Activated T-cell treated with anti-CD3 and anti-CD28 coated beads for 1 hour (primary cell): ENCODE results near the gene PRR3.

Experiments used
- DNase-seq: peaks from one replicate; pipeline ENCODE4 v3.0.0-alpha.2; 2020; ENCODE audit warnings: low read depth

The PRR3 gene

DNA sequence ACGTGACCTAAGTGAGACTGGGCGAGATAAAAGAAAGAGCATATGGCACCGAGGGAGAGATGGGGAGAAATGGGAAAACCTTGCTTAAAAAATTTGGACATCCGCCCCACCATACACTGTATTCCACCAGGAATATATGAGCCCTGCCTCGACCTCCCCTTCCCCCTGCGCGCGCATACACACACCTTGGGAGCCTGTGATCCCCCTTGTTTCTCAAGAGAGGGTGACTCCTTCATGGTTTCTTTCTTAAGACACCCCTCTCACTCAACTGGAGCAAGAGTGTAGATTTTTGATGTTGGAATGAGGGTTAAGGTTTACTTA lies 14.6 kb downstream of the PRR3 start:
- no peak for DNase-seq

DNA sequence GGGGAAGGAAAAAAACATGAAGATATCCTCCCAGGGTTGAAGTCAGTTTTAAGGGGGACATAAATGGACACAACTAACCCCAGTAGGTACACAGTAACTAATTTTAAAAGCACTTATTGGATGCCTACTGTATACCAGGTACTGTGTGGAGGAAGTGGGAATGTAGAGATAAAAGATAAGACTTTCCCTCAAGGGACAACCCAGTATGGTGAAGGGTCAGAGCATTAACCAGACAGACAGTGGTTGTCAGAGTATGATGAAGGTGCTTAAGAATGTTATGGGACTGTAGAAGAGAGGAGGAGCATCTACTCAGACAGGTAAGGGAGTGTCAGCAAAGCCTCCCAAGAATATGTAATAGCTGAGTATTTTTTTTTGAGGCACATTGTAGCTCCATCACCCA lies 15.1 kb downstream of the PRR3 start:
- no peak for DNase-seq

DNA sequence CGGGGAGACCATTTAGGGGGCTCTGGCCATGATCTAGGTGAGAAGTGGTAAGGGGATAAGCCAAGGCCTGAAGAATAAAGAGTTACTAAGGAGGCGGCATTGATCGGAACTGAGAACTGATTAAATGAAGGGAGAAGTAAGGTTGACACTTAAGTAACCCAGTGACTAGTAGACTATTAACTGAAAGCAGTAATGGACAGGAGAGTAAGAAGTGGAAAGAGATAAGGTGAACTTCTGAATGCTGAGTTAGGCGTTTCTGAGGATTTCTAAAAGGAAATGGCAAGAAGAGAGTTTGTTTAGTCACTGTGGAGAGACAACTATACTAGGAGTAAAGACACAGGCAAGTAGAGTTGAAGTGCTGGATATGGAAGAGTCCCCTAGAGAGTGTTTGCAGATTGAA lies 16.0 kb downstream of the PRR3 start:
- no peak for DNase-seq

DNA sequence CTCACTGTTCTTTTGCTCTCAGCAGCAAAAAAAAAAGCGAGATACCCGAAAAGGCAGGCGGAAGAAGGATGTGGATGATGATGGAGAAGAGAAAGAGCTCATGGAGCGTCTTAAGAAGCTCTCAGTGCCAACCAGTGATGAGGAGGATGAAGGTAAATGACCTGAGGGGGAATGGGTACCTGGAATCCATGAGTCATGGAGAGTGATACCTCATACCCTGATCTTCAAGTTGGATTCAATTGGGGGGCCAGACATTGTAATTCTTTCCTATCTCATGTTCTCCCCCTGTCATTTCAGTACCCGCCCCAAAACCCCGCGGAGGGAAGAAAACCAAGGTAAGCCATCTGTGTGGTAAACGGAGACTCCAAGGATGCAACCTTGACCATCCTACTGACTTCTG lies 21.0 kb downstream of the PRR3 start:
- no peak for DNase-seq

DNA sequence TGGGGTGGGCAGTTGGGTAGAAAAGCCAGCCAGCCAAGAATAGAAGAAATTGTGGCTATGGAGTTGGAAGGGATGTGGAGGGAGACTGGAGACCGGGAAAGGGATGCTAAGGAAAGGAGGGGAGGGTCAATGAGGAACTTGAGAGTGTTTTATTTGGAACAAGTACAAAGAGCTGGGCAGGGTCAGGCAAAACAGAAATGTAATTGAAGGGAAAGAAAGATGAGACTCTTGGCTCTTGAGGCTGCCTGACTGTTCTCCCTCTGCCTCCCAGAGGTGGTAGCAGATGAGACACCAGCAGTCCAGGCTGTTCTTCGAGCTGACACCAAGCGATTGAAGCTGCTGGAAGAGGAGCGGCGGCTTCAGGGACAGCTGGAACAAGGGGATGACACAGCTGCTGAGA lies 26.8 kb downstream of the PRR3 start:
- DNase-seq, result no peak

DNA sequence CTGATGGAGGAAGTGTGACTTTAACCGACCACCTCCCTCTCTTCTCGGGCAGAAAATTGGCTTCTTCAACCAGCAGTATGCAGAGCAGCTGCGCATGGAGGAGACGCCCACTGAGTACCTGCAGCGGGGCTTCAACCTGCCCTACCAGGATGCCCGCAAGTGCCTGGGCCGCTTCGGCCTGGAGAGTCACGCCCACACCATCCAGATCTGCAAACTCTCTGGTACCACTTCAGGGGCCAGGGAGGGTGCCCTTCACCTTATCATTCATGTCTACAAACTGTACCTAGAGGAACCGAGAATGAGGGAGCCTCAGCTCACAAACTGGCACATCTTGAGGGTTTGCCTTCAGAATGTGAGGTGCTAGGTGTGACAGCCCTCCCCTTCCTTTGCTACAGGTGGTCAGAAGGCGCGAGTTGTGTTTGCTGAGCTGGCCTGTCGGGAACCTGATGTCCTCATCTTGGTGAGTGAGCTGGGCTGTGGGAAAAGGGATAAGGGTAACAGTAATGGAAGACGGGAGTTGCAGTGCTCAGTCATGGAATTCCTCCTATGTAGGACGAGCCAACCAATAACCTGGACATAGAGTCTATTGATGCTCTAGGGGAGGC lies 32.8 kb downstream of the PRR3 start:
- no peak for DNase-seq

DNA sequence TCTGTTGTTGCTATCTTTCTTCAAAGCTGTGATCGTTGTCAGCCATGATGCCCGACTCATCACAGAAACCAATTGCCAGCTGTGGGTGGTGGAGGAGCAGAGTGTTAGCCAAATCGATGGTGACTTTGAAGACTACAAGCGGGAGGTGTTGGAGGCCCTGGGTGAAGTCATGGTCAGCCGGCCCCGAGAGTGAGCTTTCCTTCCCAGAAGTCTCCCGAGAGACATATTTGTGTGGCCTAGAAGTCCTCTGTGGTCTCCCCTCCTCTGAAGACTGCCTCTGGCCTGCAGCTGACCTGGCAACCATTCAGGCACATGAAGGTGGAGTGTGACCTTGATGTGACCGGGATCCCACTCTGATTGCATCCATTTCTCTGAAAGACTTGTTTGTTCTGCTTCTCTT lies 33.4 kb downstream of the PRR3 start:
- DNase-seq, result no peak

DNA sequence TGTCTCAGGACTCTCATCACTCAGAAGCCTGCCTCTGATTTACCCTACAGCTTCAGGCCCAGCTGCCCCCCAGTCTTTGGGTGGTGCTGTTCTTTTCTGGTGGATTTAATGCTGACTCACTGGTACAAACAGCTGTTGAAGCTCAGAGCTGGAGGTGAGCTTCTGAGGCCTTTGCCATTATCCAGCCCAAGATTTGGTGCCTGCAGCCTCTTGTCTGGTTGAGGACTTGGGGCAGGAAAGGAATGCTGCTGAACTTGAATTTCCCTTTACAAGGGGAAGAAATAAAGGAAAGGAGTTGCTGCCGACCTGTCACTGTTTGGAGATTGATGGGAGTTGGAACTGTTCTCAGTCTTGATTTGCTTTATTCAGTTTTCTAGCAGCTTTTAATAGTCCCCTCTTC lies 33.9 kb downstream of the PRR3 start:
- no peak for DNase-seq

DNA sequence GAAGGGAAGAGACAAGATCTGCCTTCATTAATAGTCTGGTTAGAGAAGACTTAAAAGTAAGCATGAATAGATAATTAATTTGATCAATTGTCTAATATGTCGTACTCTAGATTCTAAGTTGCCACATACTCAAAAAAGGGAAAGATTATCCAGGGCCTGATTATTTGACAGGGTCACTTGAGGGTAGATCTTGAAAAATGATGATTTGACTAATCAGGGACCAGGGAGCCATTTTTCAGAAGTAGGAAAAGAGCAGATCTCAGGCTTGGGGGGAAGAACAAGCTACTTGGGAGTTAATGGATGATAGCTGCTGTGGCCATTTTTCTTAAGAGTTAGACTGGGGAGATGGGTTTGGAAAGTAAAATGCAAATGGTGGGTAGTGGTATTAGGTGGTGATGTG lies 35.2 kb downstream of the PRR3 start:
- DNase-seq, result no peak

DNA sequence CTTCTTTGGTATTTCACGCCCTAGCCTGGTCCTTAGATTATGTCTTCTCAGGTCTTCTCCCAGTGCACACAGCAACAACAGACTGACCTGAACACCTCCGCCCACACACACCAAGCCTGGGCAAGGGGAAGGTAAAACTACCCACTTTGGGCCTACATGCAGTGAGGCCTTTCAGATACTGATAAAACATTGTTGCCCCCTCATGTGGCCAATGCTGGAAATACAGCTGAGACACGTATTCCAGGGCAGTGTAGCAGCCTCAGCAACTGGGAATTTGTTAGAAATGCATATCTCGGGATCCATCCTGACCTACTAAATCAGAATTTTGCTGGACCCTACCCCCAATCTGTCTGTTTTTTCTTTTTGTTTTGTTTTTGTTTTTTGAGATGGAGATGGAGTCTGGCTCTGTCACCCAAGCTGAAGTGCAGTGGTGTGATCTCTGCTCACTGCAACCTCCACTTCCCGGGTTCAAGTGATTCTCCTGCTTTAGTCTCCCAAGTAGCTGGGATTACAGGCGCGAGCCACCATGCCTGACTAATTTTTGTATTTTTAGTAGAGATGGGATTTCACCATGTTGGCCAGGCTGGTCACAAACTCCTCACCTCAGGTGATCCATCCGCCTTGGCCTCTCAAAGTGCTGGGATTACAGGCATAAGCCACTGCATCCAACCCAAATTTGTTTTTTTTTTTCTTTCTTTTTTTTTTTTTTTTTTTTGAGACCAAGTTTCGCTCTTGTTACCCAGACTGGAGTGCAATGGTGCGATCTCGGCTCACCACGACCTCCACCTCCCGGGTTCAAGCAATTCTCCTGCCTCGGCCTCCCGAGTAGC lies 40.4 kb downstream of the PRR3 start:
- peak; percentile 80 for DNase-seq

DNA sequence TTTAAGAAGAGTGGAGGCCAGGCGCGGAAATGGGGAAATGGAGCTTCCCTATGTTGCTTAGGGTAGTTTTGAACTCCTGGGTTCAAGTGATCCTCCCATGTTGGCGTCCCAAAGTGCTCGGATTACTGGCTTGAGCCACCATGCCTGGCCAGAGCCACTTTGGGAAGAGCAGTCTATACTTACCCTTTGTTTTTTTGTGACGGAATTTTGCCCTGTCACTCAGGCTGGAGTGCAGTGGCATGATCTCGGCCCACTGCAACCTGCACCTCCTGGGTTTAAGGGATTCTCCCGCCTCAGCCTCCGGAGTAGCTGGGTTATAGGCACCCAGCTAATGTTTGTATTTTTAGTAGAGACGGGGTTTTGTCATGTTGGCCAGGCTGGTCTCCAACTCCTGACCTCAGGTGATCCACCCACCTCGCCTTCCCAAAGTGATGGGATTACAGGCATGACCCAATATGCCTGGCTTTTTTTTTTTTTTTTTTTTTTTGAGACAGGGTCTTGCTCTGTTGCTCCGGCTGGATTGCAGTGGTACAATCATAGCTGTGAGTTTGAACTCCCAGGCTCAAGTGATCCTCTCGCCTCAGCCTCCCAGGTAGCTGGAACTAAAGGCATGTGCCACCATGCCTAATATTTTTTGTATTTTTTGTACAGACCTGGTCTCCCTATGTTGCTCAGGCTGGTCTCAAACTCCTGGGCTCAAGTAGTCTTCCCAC lies 42.0 kb downstream of the PRR3 start:
- DNase-seq, result no peak

DNA sequence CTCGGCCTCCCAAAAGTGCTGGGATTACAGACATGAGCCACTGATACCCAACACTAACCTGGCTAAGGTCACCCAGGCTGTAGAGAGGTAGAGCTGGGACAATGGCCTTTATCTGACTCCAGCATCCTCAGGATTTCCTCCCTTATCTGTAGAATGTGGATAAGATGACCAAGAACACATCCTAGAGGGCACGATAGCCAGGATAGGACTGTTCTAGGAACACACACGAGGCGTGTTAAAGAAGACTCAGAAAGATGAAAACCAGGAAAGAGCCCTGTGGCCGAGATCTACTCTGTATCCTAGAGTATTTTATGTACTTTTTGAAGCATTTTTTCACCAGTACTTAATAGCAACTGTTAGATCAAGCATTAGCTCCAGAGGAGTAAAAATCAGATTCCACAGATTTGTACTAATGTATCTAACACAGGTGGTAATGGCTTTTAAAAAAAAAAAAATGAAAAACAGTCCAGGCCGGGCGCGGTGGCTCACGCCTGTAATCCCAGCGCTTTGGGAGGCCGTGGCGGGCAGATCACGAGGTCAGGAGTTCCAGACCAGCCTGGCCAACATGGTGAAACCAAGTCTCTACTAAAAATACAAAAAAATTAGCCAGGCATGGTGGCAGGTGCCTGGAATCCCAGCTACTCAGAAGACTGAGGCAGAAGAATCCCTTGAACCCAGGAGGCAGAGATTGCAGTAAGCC lies 42.7 kb downstream of the PRR3 start:
- no peak for DNase-seq

DNA sequence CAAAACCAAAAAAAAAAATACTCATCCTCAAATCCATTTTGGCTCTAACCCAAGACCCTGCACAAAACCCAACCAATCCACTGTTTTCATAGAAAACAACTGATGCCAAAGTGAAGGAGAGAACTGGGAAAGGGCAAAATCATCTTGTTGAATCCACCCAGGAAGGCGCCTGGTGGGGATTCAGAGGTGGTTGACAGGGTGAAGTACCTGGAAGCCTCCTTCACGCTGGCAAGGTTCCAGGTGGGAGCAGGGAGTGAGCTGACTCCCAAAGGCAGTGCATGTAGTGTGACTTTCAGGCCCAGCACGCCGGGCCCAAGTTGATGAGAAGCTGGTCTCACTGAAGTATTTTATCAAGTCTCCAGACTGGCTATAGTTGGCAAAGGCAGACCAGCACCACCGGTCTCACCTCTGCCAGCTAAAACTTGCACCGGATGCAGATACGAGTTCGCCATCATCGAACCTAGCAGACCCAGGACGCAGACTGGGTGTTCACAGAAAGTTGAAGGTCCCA lies 43.4 kb downstream of the PRR3 start:
- no peak for DNase-seq

DNA sequence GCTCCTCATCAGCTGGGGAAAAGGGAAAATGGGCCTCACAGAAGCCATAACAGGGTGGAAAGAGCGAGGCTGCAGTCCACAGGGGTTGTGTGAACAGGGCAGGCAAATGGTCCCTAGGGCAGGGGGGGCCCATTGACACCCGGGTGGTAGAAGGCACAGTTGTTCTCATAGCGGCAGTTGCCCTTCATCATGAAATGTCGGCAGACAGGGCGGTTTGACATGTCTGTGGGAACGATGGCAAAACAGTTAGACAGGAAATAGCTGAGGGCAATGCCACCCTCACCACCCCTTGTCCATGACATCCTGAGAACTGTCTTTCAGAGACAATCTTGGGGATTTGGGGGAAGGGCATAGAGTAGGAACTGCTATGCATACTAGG lies 44.3 kb downstream of the PRR3 start:
- DNase-seq, result no peak

DNA sequence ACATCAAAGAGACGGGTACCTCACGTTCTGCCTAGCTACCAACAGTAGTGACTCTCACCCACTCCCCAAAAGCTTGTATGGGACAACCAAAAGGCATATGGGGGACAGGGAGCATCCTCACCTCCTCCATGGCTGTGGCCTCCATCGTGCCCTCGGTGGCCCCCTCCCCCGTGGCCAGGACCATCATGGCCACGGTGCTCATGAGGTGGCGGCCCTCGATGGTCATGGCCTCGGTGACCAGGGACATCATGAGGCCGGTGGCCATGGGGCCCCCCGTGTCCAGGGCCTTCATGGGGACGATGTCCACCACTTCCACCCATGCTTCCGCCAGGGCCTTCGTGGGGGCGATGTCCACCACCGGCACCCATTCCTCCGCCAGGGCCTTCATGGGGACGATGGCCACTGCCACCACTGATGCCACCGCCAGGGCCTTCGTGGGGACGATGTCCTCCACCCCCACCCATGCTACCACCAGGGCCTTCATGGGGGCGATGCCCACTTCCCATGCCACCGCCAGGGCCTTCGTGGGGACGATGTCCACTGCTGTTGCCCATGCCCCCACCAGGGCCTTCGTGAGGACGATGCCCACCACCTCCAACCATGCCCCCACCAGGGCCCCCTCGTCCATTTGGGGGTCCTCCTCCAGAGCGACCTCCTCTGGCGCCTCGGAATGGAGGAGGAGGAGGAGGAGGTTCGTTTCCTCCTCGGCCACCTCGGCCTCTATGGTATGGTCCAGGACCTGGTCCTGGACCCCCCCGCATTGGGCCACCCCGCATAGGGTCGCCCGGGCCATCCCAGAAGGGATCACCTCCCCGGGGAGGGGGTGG lies 44.9 kb downstream of the PRR3 start:
- DNase-seq, result no peak

DNA sequence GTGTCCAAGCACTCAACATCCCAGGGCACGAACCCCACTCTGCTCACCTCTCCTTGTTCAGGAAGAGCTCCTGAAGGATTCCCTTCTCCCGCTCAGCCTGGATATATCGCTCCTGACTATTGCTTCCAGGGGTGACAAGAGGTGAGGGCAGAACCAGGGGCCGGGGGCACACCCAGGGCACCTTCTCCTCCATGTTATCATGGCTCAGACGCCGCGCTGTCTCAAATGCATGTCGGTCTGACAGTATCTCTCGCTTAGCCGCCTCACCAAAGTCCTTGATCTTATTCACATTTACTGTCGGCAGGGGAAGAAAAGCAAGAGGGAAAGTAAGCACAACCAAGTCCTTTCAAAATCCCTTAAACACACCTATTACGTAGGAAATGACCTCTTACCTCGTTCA lies 46.9 kb downstream of the PRR3 start:
- DNase-seq, result no peak

DNA sequence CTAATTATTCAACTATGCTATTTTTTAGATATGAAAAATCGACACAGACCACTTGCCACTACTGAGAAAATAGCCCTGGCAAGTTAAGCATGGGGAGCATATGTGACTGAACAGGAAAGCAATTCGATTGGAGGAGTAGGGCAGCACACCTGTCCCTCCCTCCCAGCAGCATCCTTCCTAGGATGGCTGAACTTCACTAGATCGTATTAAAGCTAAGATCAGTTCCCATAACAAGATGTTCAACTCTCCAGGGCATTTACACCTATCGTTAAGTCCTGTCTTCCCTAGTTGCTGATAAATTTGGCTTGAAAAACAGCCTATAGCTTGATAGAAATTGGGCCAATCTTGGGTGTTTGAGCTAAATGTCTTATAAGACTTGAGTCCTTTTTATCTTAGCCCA lies 53.0 kb downstream of the PRR3 start:
- no peak for DNase-seq

DNA sequence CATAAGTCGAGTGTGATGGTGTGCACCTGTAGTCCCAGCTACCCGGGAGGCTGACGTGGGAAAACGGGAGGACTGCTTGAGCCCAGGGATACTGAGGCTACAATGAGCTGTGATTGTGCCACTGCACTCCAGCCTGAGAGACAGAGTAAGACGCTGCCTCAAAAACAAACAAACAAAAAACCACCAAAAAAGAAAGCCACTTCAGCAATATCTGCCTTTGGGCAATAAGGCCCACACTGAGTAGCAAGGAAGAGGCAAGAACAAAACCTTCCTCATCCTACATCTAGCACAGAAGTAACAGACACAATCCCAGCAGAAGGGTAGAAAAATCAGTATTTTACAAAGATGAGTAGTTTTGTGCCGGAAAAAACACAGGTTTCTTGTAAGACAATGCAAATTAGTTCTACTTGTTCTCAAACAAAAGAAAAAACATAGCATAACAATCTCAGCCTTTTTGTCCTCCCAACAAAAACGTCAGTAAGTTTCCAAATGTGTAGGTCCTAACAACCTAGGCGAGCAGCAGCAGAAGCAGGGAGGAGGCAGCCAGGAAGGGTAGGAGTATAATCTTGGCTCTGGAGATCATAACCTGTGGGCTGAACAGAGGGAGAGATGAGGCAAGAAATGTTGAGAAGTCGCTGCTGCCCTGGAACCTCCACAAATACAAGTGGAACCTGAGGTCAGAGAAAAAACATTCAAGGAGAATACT lies 54.2 kb downstream of the PRR3 start:
- DNase-seq, result no peak

DNA sequence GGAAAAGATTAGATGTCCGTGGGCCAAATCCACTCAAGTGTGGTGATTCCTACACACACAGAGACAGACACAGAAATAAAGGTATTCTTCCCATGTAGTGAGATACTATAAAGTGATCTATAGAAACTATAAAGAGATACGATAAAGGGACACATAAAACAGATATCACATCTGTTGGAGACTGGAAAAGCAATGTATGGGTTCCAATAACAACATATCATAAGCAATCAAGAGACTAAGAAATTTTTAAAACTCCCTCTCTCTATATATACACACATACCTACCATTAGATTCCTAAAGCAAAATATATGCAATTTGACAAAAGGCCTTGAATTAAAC lies 54.7 kb downstream of the PRR3 start:
- DNase-seq, result no peak

DNA sequence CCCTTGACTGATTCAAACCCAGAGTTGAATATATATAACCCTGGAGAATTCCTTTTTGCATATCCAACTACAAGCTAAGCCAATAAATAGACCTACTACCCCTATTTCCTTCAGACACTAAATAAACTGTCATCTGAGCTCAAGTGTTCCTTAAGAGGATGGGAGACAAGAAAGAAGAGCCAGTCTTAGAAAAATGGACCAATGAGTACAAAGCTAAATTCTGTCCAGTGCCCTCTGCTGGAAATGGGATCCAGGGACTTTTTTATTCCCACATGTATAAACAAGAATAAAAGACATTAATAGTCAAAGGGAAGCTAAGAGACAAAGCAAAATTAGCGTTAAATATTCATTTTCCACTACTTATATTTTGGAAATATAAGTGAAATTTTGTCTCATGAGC lies 55.1 kb downstream of the PRR3 start:
- no peak for DNase-seq

DNA sequence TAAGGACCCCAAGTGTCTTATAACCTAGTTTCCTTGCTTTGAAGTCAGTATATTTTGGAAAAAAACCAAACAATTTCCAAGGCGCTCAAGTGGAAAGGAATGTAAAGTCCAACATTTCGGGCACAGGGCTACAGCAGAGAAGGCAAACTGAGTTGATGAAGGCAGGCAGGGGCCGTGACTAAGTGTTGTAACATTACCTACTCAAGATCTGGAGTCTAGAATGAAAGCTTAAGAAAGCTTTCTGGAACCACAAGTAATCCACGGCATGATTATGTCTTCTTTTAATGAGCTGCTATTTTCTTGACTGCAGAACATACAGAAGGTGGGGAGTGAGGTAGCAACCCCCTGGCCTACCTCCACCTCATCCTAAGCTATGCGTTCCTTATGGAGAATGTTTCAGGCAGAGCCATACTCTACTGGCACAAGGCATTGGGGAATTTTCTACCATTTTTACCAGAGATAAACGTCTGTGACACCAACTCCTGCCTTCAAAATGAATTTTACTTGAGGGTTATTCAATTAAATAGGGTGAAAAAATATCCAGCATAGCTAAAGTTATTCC lies 55.7 kb downstream of the PRR3 start:
- DNase-seq, result no peak
